HG02588 (cell line): ENCODE measurements around the gene UGT1A5.

ENCODE experiments used
- ATAC-seq: cut with Tn5 transposase; IDR thresholded peaks from one replicate; pipeline ENCODE4 v1.9.1; 2021; ENCODE audit warnings: mild to moderate bottlenecking, moderate library complexity; ENCODE audit not compliant: unreplicated experiment

UGT1A5 gene

DNA sequence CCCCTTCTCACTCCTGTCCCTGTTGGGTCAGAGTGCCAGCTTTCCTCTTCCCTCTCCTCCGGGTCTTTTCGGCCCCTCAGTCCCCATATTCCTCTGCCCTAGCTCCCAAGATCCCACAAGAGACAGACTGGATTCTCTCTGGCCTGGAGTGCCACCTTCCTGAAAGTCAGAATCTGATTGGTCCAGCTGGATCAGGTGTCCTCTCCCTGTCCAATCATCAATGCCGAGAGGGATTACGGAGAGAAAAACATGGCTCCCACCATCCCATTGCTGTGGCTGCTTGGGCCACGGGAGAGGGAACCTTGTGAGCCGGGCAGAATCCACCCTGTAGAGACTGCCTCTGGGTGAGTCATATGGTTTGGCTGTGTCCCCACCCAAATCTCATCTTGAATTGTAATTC, 62.7 kb downstream of the UGT1A5 start:
- no peak for ATAC-seq

DNA sequence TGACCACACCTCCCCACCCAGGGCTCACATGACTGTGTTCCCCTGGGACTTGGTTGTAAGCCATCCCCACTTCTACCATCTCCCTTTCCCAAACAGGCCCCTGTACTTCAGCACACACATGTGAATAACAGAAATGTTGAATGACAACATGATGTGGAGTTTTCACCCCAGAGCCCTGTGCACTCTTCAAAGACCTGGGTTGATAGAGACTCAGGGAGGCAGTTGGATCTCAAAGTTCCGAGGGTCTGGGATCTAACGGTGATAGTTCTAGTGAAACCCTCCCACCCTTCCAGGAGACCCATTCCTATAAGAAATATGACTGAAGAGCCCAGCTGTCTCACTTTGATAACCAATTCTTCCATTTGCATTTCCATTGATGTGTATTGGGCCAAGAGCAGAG, 65.3 kb downstream of the UGT1A5 start, which contains the start of gene MROH2A:
TSS of gene MROH2A (plus strand) at position 301 of the 400 bp plus-strand sequence. CDS start 1,029 bp downstream, outside the sequence.
- no peak for ATAC-seq

- ATAC-seq, result no peak
Measured at GRCh38 chr2:233779722-233780121, 67.0 kb downstream of the UGT1A5 start.

DNA sequence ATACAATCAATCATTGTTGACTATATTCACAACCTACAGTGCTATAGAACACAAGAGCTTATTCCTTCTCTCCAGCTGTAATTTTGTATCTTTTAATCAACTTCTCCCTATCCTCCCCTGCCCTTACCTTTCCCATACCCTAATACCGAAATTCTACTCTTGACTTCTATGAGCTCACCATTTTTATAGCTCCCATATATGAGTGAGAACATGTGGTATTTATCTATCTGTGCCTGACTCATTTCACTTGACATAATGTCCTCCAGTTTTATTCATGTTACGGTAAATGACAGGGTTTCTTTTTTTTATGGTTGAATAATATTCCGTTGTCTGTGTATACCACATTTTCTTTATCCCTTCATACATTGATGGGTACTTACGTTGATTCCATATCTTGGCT, 68.1 kb downstream of the UGT1A5 start:
- no peak for ATAC-seq

- ATAC-seq, result no peak
Measured at GRCh38 chr2:233789554-233789953, 76.8 kb downstream of the UGT1A5 start.

DNA sequence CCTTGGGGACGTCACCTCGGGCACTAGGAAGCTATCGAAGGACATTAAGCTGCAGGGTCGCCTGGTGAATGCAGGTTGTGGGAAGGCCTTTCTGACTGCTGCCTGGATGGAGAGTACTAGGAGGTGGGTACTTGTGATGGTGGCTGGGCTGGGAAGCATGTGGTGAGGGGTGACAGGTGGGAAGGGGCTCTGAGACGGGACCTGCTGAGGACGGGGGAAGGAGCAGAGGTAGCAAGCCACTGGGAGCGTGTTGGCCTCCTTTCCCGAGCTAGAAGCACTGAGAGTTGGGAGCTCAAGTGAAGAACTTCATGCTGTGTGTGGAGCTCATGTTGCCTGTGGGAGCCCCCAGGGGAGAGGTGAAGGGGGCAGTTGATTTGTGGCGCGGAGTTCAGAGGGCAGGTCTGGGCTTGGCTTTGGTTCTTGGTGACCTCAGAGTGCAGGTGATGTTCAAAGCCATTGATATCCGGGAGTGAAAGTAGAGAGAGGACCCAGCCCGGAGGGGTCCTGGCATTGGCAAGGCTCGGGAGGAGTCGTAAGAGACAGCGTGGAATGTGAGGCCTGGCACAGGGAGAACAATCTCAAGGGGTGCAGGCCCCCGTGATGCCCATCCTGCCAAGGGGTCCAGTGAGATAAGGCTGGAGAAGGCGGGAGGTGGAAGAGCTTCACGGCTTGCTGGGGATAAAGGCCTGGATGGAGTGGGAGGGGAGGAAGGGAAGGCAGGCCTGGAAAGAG, 78.6 kb downstream of the UGT1A5 start:
- no peak for ATAC-seq

DNA sequence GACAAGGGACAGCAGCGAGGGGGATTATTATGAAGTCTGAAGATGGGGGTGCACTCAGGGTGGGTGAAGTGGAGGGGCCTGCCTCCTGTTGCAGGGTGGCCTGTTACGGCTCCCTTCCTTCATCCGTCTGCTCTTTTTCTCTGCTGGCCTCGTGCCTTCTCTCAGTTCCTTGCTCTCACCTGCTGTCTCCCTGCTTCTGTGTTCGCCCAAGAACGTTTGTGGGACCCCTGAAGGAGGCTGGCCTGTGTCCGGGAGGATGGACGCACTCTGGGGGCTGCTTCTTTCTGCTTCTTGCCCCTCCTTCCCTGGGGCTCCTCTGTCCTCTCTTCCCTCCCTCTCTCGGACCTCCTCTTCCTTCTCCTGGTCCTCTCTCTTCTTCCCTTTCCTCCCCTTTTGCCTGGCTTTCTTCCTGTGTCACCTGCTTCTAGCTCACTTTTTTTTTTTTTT, 79.2 kb downstream of the UGT1A5 start:
- no peak for ATAC-seq

- ATAC-seq, result no peak
Measured at GRCh38 chr2:233792720-233793119, 80.0 kb downstream of the UGT1A5 start.

DNA sequence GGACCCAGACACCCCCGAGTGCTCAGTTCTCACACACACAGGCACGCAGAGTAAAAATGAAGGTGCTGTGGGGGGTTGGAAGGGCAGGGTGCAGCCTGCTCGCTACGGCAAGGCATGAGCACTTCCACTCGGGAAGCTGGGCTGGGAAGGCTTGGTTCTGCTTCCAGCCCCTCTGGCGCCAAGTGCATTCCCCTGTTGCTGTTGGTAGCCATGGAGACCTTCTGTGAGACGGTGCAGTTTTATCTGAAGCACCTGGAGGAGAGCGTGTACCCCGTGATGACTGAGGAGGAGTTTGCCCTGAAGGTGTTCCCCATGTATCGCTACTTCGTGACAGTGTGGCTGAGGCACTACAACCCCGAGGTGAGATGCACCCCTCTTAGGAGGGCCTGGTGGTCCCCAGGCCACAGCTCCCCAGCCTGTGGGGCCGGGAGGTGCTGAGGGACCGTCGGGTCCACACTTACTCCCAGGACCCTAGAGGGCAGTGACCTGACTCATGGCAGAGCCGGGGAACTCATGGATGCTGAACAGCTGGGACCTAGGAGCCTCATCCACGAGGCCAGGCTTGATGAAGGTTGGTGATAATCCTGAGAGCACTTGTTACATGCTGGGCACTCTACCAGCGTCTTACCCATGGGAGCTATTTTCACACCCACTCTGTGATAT, 80.9 kb downstream of the UGT1A5 start:
- ATAC-seq, result no peak

DNA sequence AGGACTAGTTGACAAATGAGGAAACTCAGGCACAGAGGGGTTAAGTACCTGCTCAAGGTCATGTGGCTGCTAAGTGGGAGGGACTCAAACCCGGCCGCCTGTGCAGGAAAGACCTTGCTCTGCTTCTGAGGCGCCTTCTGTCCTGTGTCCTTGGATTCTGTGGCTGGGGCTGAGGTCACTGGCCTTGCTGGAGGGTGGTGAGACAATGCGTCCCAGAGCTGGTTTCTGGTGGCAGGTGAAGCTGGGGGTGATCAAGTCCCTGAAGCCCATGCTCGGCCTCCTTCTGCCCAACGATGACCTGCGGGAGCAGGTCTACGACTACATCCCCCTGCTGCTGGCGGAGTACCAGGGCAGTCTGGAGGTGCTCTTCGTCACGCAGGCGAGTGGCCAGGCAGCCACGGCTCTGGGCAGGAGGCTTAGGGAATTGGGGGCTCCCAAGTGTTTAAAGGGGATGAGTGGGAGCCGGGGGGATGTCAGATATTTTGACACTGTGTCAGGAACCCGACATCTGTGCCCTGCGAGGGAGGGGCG, 81.5 kb downstream of the UGT1A5 start:
- ATAC-seq, result no peak

- ATAC-seq, result no peak
Measured at GRCh38 chr2:233795735-233796171, 83.0 kb downstream of the UGT1A5 start.

DNA sequence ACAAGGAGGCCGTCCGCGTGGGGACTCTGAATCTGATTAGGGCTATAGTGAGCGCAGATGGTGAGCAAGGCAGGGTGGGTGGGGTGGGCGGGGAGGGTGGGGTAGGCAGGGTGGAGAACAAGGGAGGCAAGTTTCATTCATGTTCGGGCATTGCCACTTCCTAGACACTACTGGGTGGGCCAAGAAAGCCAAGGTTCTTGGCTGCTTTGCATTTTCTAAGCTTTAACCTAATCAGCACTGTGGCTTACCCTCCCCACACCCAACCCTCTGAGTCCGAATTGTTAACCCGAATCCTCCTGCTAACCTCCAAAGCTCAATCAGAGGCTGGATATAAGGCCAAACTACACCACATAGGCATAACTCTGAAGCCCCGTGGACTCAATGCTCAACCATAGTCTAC, 83.5 kb downstream of the UGT1A5 start:
- no peak for ATAC-seq

- ATAC-seq, result no peak
Measured at GRCh38 chr2:233798335-233799086, 85.8 kb downstream of the UGT1A5 start.

DNA sequence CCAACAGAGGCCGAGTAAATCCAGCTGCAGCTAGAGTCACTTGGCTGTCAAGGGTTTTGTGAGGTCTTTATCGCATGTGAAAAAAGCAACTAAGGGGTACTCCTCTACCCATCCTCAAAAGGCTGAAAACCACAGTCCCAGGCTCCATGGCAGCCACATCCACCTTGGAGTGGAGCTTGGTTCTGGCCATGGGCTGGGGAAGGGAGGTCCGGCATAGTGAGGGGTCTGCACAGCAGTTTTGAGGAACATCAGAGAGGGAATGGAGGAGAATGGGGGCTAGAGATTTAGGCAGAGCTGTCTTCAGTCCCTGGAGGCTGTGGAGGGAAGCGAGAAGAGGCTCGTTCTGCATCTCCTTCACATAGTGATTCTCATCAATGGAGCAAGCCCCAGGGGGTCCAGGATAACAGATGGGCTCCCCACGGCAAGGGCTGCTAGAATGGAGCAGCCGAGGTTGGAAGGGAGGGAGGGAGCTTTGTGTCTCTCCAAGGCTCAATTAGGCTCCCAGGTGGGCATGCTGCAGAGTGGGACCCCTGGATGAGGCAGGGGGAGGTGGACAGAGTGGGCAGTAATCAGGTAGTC, 86.5 kb downstream of the UGT1A5 start:
- ATAC-seq, result no peak

DNA sequence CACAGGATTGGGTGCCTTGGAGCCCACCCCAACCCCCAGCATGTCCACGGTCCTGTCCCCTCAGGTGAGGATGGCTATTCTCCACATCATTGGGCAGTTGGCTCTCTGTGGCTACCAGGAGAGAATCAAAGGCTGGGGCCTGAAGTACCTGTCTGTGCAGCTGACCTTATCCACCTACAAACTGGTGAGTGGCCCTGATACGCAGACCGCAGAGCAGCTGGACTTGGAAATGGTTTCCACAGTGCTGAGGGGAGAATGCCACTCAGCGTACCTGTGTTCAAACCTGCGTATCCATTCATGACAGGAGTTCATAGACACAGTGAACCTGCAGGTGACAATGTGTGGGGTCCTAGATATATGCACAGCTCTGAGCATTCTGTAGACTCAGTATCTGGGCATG, 87.0 kb downstream of the UGT1A5 start:
- no peak for ATAC-seq

DNA sequence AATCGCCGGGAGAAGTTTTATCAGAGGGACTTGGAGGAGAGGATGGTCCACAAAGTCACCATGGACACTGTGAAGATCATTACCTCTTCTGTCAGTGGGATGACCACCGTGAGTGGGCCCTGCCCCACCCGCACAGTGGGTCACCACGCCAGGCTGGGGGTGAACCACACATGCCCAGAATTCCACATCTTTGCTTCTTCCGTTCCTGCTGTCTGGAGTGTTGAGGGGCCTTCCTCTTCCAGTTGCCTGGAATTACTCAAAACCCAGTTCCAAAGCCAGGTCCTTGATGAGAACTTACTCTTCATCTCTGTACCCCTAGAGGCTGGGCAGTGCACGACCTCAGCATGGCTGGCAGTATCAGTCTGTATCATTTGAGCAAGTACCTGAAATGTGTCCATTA, 87.5 kb downstream of the UGT1A5 start:
- ATAC-seq, result no peak

GRCh38 chr2:233801357-233802131, 88.8 kb downstream of the UGT1A5 start:
- ATAC-seq, result no peak

GRCh38 chr2:233802132-233802815, 89.6 kb downstream of the UGT1A5 start:
- no peak for ATAC-seq

DNA sequence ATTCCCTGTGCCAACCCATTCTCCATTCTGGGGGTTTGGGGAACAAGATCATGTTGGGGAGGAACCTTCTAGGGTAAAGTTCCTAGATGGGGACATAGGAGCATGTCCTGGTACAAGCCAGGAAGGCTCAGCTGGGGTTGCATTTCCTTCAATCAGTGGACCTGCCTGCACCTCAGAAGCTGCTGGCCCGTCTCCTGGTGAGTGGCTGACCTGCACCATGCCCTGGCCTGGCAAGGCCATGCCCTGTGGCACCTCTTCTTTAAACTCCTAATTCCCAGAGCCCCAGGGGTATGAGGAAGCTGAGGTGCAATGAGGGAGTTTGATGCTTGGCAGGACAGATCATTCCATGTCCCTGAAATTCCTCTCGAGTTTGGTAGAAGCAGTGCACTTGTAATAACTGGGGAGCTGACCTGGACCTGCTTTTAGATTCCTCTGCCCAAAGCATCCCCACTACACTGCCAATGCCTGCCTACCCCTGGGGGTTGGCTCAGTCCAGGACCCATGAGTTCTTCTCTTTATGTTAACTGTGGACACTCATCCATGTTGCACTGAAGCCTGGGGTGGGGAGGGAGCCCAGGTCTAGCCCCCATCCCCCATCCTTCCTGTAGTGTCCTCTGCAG, 90.7 kb downstream of the UGT1A5 start:
- ATAC-seq, result no peak
